H1 (cell line): ENCODE results near the gene PRPF38A. TPM values are rescaled to one million over a fixed set of nuclear protein-coding genes. Genes with fewer than 3 reads are reported as not detected.
A peak's percentile ranks its signal among the peaks of the same experiment; 100 is the strongest.

Experiments
- BACH1 ChIP-seq: IDR thresholded peaks from 2 replicates; pipeline ENCODE4 v1.6.1; 2012; ENCODE audit warnings: low read length, improper control_type of control experiment
- CHD2 ChIP-seq: IDR thresholded peaks from 2 replicates; pipeline ENCODE4 v1.6.1; 2012; ENCODE audit warnings: low read length, improper control_type of control experiment
- CREB1 ChIP-seq: IDR thresholded peaks from 2 replicates; pipeline ENCODE4 v1.6.1; 2012; ENCODE audit warnings: inconsistent platforms
- CTCF ChIP-seq, 3 experiments: IDR thresholded peaks; 1 replicate in 2 of 3; 2 replicates in 1 of 3; pipeline versions ENCODE4 v1.5.1 to v1.6.1; 2011; ENCODE audit warnings: low read length in 3 of 3, mild to moderate bottlenecking in 3 of 3, inconsistent platforms in 2 of 3, low read depth in 1 of 3, moderate library complexity in 1 of 3; ENCODE audit not compliant: insufficient read depth in 1 of 3; ENCODE audit errors: control extremely low read depth in 1 of 3
- E2F6 ChIP-seq: IDR thresholded peaks from 2 replicates; pipeline ENCODE4 v1.6.1; 2012; ENCODE audit warnings: inconsistent platforms
- HDAC2 ChIP-seq, 2 experiments: fragments of 300-600 bp in 1 of 2; sonication (generic) in 1 of 2; IDR thresholded peaks; 2 replicates each; pipeline ENCODE4 v1.6.1; 2011 to 2012; ENCODE audit warnings: low read depth in 2 of 2, low read length in 2 of 2, mild to moderate bottlenecking in 2 of 2, moderate library complexity in 2 of 2, borderline replicate concordance in 1 of 2, inconsistent platforms in 1 of 2
- HDAC6 ChIP-seq: IDR thresholded peaks from one replicate; pipeline ENCODE4 v1.7.1; 2012; ENCODE audit warnings: low read depth, mild to moderate bottlenecking, inconsistent platforms, low read length, moderate library complexity
- JUN ChIP-seq: IDR thresholded peaks from 2 replicates; pipeline ENCODE4 v1.6.1; 2011; ENCODE audit warnings: low read depth, mild to moderate bottlenecking, improper control_type of control experiment, low read length
- KDM1A ChIP-seq: fragments of 200-600, 300-600 bp; sonication (generic); IDR thresholded peaks from 2 replicates; pipeline ENCODE4 v1.7.1; 2016; ENCODE audit warnings: mild to moderate bottlenecking, low read length, borderline replicate concordance
- KDM4A ChIP-seq: IDR thresholded peaks from one replicate; pipeline ENCODE4 v1.7.1; 2012; ENCODE audit warnings: low read depth, mild to moderate bottlenecking, moderate library complexity, low read length, inconsistent platforms; ENCODE audit not compliant: severe bottlenecking
- MAX ChIP-seq: IDR thresholded peaks from 2 replicates; pipeline ENCODE4 v1.6.1; 2012; ENCODE audit warnings: inconsistent platforms
- NRF1 ChIP-seq: IDR thresholded peaks from 2 replicates; pipeline ENCODE4 v1.6.1; 2011; ENCODE audit warnings: mild to moderate bottlenecking, low read depth, low read length, improper control_type of control experiment
- POLR2A ChIP-seq, 2 experiments: IDR thresholded peaks; 1 replicate in 1 of 2; 2 replicates in 1 of 2; pipeline ENCODE4 v1.6.1; 2011; ENCODE audit warnings: low read depth in 2 of 2, low read length in 2 of 2, mild to moderate bottlenecking in 2 of 2; ENCODE audit errors: control extremely low read depth in 1 of 2
- POLR2AphosphoS5 ChIP-seq: IDR thresholded peaks from 2 replicates; pipeline ENCODE4 v1.6.1; 2011; ENCODE audit warnings: low read depth, low read length
- RBBP5 ChIP-seq: IDR thresholded peaks from 2 replicates; pipeline ENCODE4 v1.7.1; 2012; ENCODE audit warnings: low read depth, mild to moderate bottlenecking, inconsistent platforms, low read length, moderate library complexity, borderline replicate concordance
- SAP30 ChIP-seq: fragments of 300-600 bp; sonication (generic); IDR thresholded peaks from 2 replicates; pipeline ENCODE4 v1.7.1; 2012; ENCODE audit warnings: low read length, moderate library complexity, mild to moderate bottlenecking, inconsistent platforms; ENCODE audit not compliant: insufficient read depth, insufficient replicate concordance
- SUZ12 ChIP-seq: fragments of 200-600 bp; sonication (generic); IDR thresholded peaks from 2 replicates; pipeline ENCODE4 v1.6.1; 2012; ENCODE audit warnings: mild to moderate bottlenecking, inconsistent platforms, low read length, moderate library complexity, mixed read lengths
- YY1 ChIP-seq: IDR thresholded peaks from 2 replicates; pipeline ENCODE4 v1.6.1; 2011; ENCODE audit warnings: low read depth, mild to moderate bottlenecking, low read length
- polyA plus RNA-seq, 7 experiments: library from polyadenylated mRNA; depleted of rRNA in 3 of 7; stranded (reverse) in 5 of 7; unstranded in 2 of 7; fragments of >200 nt in 5 of 7; fragments of 200-250 nt in 2 of 7; gene quantifications; 1 replicate in 5 of 7; 2 replicates in 1 of 7; 4 replicates in 1 of 7; pipeline versions ENCODE4 v1.2.1 to v1.2.3, GENCODE V29; 2011 to 2013; ENCODE audit warnings: missing spikeins in 2 of 7, mixed read lengths in 2 of 7
- total RNA-seq: library from RNA; stranded (reverse); fragmentation: NEBNext Ultra II Directional; extraction: Animal tissue kit (Norgen Biotek cat#: 25700); gene quantifications from 2 replicates; pipeline ENCODE4 v1.2.1, GENCODE V29; 2021

Gene PRPF38A
- total and polyA plus RNA-seq, 2 of the 8 experiments (the other 6 are each of a cell fraction or from before 2014, with no cell fraction given) = 25.6 to 76.2 TPM

- TF ChIP-seq BACH1 = no peak
- TF ChIP-seq CTCF (IDR thresholded peaks at IDR 0.05; ENCODE audit: control extremely low read depth in 1 of 3, insufficient read depth in 1 of 3, low read depth in 1 of 3, low read length in 3 of 3) = peak in 2 of 3 experiments; percentile 21 to 28; a peak in 2 of 4 replicates
- TF ChIP-seq KDM4A = peak; percentile 68
- no peak for TF ChIP-seq YY1
- no peak for TF ChIP-seq E2F6
- TF ChIP-seq HDAC6 = no peak
- TF ChIP-seq NRF1 = no peak
- peak in 1 of 2 experiments; percentile 45; a peak in 1 of 3 replicates for TF ChIP-seq POLR2A (IDR thresholded peaks at IDR 0.05; ENCODE audit: control extremely low read depth in 1 of 2, low read depth in 2 of 2, low read length in 2 of 2)
- TF ChIP-seq RBBP5 = no peak
- 0 out of 2 replicates have a peak, but pooled peaks have one; percentile 23 for TF ChIP-seq CREB1
- TF ChIP-seq POLR2AphosphoS5 = no peak
- TF ChIP-seq JUN = no peak
- no peak for TF ChIP-seq MAX
- no peak for TF ChIP-seq KDM1A
- no peak for TF ChIP-seq HDAC2 (IDR thresholded peaks at IDR 0.05; ENCODE audit: borderline replicate concordance in 1 of 2, low read depth in 2 of 2, low read length in 2 of 2)
- TF ChIP-seq CHD2 = no peak
- no peak for TF ChIP-seq SUZ12
- TF ChIP-seq SAP30 = no peak
Measured at GRCh38 chr1:52368383-52369172, 35.8 kb upstream of the PRPF38A start (continued).
